Astrocyte (in vitro differentiated cells and primary cell): ENCODE results near the gene GNAQ.

Experiments
- EZH2 ChIP-seq: IDR thresholded peaks from 2 replicates; pipeline ENCODE4 v1.6.1; 2012; ENCODE audit warnings: mild to moderate bottlenecking, low read length, inconsistent platforms; ENCODE audit not compliant: insufficient read depth
- TF ChIP-seq, protein P1 (sequence below): IDR thresholded peaks from 2 replicates; pipeline ENCODE4 v1.5.1; 2011; ENCODE audit warnings: low read depth, mild to moderate bottlenecking, inconsistent platforms, low read length, moderate library complexity; ENCODE audit not compliant: insufficient read depth

DNA sequence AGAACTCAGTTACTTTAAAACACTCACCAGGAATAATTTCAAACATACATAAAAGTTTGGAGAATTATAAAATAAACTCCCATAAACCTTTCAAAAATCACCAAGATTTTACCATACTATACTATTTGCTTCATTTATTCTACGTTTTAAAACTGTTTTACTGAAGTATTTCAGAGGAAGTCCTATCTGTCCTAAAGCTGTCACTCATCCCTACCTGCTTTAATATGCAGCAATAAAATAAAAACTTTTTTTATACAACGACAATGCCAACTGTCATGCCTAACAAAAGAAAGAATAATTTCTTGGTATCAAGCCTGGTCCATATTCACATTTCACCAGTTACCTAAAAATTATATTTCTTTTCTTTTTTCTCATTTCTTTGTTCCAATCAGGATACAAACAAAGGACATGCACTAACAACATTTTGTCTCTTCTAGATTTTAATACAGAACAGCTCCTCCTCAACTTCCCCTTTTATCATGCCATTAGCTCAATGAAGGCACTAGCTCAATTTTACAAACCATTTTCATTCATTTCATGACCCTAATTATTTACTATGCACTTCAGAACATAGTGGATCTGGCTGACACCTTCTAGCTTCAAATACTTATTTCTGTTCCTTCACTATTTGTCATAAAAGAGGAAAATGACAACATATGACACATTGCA lies 135.2 kb downstream of the GNAQ start:
- TF ChIP-seq EZH2: no peak
- TF ChIP-seq, protein P1, sequence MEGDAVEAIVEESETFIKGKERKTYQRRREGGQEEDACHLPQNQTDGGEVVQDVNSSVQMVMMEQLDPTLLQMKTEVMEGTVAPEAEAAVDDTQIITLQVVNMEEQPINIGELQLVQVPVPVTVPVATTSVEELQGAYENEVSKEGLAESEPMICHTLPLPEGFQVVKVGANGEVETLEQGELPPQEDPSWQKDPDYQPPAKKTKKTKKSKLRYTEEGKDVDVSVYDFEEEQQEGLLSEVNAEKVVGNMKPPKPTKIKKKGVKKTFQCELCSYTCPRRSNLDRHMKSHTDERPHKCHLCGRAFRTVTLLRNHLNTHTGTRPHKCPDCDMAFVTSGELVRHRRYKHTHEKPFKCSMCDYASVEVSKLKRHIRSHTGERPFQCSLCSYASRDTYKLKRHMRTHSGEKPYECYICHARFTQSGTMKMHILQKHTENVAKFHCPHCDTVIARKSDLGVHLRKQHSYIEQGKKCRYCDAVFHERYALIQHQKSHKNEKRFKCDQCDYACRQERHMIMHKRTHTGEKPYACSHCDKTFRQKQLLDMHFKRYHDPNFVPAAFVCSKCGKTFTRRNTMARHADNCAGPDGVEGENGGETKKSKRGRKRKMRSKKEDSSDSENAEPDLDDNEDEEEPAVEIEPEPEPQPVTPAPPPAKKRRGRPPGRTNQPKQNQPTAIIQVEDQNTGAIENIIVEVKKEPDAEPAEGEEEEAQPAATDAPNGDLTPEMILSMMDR: no peak
